Spleen (tissue), 7 donors: Measurements from ENCODE around the gene FLACC1.

Experiments
- POLR2A ChIP-seq, 3 donors: fragments of 450-650 bp; IDR thresholded peaks; one replicate each; pipeline ENCODE4 v1.5.1; 2017; ENCODE audit warnings: antibody characterized with exemption in 3 of 3, mild to moderate bottlenecking in 1 of 3
- POLR2AphosphoS5 ChIP-seq, 3 donors: sonication (generic); formaldehyde crosslinking; IDR thresholded peaks; one replicate each; pipeline ENCODE4 v1.5.1; 2017; ENCODE audit warnings: antibody characterized with exemption in 3 of 3
- TF ChIP-seq, protein P1 (sequence below), 11 experiments: fragments of 200-600 bp in 7 of 11; fragments of 450-650 bp in 4 of 11; sonication (generic) in 4 of 11; IDR thresholded peaks in 8 of 11; conservative IDR thresholded peaks in 3 of 11; 1 replicate in 7 of 11; 2 replicates in 4 of 11; pipeline versions ENCODE4 v1.4.0 to v1.8.0; 2016 to 2021; ENCODE audit warnings: antibody characterized with exemption in 11 of 11, inconsistent platforms in 4 of 11, mild to moderate bottlenecking in 1 of 11
- donor health status: DM: no; HTN: no; CAD: no; lungs with moderate emphysema.
- donor health status: DM: no; HTN: no; CAD: no.
- donor health status: DM: no; HTN: no; CAD: no.

DNA sequence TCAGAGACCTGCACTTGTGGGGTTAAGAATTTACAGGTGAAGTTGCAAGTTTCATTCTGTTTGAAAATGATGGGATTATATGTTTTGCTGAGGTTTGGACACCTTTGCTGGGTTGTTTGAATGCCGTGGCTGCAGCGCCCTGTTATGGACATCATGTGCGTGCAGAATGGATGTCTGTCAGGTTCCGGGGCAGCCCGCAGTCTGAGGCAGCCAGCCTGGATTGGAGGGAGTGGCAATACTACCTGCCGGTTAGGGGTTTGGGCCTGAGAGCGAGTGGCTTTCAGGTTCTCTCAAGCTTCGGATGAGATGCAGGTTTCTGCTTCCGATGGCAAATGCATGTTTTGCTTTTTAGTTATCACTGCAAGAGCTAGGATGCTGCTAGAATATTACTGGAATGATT lies 95.7 kb downstream of the FLACC1 start:
- TF ChIP-seq, protein P1, sequence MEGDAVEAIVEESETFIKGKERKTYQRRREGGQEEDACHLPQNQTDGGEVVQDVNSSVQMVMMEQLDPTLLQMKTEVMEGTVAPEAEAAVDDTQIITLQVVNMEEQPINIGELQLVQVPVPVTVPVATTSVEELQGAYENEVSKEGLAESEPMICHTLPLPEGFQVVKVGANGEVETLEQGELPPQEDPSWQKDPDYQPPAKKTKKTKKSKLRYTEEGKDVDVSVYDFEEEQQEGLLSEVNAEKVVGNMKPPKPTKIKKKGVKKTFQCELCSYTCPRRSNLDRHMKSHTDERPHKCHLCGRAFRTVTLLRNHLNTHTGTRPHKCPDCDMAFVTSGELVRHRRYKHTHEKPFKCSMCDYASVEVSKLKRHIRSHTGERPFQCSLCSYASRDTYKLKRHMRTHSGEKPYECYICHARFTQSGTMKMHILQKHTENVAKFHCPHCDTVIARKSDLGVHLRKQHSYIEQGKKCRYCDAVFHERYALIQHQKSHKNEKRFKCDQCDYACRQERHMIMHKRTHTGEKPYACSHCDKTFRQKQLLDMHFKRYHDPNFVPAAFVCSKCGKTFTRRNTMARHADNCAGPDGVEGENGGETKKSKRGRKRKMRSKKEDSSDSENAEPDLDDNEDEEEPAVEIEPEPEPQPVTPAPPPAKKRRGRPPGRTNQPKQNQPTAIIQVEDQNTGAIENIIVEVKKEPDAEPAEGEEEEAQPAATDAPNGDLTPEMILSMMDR (IDR thresholded peaks at IDR 0.05 in 8 of 11, conservative IDR thresholded peaks at IDR 0.05 in 3 of 11): no peak
- TF ChIP-seq POLR2AphosphoS5 (IDR thresholded peaks at IDR 0.05) (peak in 1 of 3 donors; percentile 66), POLR2A (IDR thresholded peaks at IDR 0.05) (no peak)
